ENCODE data around the gene ZBTB38.

DNA sequence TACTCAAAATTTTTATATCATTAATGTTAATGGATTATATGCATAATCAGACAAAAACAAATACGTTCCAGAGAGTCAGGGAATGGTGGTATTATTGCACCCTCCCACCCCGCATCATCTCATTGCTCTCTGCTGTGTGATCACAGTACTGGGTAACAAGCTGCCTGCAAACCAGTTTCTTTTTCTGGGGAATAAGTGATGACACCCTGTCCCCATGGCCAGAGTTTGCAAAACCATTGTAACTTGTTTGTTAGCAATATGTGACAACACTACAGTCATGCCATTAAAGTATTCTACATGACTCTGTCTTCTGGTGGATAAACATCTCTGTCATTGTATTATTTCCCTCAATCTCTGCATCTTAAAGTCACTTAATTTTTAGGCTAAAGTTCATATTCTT is 39.5 kb downstream of the ZBTB38 start:
- TF ChIP-seq, protein P1, sequence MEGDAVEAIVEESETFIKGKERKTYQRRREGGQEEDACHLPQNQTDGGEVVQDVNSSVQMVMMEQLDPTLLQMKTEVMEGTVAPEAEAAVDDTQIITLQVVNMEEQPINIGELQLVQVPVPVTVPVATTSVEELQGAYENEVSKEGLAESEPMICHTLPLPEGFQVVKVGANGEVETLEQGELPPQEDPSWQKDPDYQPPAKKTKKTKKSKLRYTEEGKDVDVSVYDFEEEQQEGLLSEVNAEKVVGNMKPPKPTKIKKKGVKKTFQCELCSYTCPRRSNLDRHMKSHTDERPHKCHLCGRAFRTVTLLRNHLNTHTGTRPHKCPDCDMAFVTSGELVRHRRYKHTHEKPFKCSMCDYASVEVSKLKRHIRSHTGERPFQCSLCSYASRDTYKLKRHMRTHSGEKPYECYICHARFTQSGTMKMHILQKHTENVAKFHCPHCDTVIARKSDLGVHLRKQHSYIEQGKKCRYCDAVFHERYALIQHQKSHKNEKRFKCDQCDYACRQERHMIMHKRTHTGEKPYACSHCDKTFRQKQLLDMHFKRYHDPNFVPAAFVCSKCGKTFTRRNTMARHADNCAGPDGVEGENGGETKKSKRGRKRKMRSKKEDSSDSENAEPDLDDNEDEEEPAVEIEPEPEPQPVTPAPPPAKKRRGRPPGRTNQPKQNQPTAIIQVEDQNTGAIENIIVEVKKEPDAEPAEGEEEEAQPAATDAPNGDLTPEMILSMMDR (CRISPR knock-in tag; IDR thresholded peaks at IDR 0.05), result no peak
- TF ChIP-seq SRF (IDR thresholded peaks at IDR 0.05; ENCODE audit: low read depth, low read length) (no peak), ZNF362 (CRISPR knock-in tag; IDR thresholded peaks at IDR 0.05; ENCODE audit: borderline replicate concordance) (no peak), XRCC5 (optimal IDR thresholded peaks at IDR 0.05; ENCODE audit: low read length) (no peak), TRIM24 (CRISPR knock-in tag; IDR thresholded peaks at IDR 0.05) (no peak), ZNF484 (CRISPR knock-in tag; IDR thresholded peaks at IDR 0.05; ENCODE audit: borderline replicate concordance, low read depth) (no peak), ZFP36L1 (CRISPR knock-in tag; IDR thresholded peaks at IDR 0.05) (no peak)

Measured in HepG2 (cell line).